GM18499 (cell line): ENCODE results near the gene PML.
A peak's percentile ranks its signal among the peaks of the same experiment; 100 is the strongest.

Source experiments
- ATAC-seq: cut with Tn5 transposase; IDR thresholded peaks from one replicate; pipeline ENCODE4 v1.9.1; 2021; ENCODE audit warnings: moderate number of reproducible peaks; ENCODE audit not compliant: insufficient read depth, unreplicated experiment

Gene PML

DNA sequence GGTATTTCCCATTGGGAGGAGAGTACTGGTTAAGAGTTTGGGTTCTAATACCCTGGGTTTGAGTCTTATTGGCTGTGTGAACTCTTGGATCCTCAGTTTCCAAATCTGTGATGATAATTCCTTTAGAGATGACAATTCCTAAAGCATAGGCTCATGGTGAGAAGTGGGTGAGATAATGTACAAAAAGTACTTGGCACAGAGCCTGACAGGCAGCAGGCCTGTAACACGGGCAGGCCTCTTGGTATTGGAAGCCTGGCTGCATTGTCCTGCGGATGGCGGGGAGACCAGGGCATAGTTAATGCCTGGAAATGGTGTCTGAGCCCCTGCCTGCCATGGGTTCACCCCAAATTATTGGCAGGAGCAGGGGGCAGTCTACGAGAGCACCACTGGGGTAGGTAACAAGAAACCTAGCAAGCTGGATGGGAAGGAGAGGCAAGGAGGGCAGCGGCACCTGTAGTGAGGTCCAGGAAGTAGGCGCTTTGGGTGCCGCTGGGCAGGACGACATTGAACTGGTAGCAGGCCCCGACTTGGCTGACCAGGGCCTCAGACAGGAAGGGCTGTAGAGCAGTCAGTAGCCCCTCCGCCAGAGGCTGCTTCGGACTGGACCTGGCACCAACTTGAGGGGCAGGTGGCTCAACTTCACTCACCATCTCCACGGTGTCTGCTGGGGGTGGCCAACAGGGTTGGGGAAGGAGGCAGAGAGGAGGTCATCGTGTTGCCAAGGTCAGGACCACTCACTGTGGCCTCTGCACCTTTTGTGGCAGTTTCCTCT is 10.1 kb upstream of the PML start:
- ATAC-seq = no peak

DNA sequence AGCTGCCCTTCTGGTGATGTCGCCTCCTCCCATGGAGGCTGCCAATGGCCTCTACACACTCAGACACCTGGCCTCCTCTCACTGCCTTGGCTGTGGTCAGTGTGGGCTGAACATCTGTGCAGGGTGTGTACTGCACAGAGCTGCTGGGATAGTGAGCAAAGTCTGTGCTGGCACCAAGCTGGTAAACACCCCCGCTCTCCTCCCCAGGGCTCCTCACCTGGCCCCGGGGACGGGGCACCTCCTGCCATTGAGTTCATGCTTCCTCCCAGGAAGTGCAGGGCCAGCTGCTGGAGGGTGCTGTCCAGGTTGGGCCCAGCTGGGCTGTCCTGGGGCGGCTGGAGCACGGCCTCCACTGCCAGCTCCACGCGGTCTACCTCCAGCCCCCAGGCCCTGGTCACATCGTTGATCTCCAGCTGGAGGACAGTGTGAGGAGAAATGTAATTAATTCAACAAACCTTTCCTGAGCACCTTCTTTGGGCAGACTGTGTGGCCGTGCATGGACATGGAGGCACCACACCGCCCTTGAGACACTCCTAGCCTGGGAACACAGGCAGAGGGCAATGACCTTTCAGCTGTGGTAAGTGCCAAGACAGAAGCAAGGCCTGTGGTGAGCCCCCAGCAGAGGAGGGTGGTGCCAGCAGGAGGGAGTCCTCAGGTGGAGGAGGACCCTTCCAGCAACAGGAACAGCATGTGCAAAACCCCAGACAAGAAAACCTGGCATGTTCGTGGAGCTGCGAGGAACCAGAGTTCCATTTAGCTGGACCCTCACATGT is 9.2 kb upstream of the PML start:
- no peak for ATAC-seq

DNA sequence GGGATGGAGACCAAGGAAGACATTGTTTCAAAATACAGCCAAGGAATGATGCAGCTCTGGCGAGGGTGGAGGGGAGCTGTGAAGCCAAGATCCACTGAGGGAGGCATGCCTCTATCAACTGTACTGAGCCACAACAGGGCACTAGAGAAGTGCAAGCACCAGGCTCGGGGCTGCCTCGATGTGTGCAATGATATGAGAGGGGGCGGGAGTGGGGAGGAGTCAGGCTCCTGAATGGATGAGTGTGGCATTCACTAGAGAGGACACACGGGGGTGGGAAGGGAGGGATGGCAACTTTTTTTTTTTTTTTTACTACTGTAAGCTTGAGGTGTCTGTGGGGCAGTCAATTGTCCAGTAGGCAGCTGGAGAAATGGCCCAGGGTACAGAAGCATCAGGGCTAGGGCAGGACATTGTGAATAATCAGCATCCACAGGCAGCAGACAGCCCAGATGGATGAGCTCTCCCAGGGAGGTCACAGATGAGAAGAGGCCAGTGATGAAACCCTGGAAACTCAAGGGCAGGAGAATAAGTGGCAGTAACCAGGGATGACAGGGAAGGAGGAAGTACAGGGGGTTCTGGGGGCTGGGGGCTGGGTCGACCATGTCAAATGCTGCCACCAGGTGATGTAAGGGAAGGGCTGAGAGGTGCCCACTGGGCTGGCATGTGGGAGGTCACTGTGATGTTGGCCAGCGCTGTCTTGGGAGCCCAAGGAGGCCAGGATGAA is 8.3 kb upstream of the PML start:
- no peak for ATAC-seq

DNA sequence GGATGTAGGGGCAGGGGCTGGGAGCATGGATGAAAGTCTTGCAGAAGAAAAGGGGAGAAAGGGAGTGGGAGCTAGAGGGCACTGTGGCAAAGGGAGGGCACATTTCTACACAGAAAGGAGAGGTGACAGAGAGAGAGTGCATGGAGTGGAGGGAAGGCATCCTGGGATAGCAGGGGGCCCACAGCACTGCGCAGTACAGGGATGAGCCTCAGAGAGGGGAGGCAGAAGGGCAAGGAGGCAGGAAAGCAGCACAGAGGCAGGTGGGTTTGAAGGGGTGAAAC is 7.8 kb upstream of the PML start:
- ATAC-seq = no peak

DNA sequence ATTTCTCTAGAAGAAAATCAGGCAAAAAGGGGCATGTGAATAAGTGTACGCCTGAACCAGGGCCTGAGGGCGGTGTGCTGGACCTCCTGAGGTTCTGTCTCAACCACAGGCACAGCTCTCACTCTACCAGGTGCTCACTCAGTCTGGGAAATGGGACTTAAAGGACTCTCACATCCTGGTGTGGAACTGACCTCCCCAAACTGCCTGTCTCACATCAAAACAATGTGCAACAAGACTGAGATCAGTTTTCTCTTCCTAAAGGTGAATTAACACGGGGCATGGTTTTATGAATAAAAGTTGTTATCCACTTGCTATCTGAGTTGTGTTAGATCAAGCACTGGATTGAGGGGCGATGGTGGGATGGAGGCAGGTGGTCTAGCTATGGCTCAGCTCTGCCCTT is 7.3 kb upstream of the PML start:
- ATAC-seq = no peak

DNA sequence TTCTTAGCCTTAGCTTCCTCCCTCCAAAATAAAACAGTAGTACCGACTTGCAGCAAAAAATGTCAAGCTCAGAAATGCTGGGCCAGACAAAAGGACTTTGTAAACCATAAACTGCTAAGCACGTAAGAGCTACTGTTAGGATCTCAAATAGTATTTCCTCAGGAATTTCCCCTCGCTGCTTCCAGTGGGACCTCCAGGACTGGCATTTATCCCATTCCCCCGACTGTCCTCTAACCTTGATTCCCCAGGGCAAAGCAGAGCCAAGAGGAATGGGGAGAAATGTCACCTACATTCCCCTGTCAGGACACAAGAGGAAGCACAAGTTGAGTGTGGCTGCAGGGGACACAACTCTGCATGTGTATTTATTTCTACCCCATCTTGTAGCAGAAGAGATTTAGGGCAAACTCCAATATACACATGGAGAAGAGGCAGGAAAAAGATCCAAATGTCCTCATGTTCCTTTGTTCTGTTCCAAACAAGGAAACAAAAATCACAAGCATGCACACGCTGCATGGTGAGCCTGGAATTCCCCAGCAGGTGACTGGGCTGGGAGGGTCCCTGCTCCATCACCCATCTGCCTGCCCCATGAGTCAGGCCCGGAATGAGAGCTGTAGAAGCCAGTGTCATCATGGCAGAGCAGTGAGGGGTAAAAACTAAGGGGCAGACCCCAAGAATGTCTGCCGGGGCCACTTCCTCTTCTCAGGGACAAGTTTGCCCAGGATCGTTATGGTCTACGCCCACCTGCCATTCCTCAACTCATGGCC is 6.7 kb upstream of the PML start:
- ATAC-seq = no peak

DNA sequence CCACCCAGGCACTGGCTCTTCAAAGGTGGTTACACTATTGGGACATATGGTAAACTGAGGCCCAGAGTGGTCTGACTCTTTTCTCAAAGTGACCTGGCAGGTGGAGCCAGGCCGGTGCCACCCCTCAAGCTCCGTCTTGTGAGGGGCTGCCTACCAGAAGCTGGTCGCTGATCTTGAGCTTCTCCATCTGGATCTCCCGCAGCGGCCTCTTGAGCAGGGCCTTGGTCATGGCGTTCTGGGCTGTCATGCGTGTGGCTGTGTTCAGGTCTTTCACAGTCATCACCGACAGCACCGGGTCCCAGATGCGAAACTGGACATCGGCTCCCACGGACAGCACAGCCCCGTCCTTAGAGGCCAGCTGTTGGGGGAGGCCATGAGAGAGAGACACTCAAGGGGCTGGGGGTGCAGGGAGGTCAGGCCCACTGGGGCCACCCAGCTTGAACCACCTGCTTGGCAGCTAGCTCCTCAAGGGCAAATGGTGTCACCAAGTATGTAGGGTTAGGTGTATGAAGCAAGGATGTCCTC is 6.0 kb upstream of the PML start:
- no peak for ATAC-seq

DNA sequence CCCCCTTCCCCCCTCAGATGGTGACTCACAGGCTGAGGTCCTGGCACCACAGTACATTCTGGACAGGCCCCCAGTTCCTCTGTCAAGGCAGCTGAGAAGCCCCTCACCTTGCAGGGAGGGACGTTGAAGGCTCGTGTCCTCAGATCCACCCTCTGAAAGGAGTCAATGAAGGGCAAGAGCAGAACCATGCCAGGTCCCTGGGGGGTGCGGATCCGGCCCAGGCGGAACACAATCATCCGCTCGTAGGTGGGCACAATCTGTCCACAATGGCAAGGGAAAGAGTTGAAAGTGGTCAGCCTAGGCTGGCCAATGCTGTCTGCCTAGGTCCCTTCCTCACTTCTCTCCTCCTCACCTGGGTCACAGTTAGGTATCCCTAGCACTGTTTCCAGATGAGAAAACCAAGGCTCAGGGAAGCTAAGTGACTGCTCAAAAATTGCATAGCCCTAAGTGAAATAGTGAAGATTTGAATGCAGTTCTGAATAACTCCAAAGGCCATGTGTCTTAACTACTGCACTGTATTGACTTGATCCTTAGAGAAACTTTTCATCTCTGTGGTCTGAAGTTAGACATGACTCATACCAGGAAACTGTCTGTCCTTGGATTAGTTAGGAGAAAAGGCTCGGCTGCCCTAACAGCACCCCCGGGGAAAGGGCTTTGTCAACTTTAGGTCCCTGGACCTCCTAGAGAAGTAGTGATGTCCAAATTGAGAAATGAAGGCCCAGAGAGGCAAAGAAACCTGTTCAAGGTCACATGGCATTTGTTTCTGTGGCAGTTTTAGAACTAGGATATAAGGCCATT is 5.3 kb upstream of the PML start:
- no peak for ATAC-seq

DNA sequence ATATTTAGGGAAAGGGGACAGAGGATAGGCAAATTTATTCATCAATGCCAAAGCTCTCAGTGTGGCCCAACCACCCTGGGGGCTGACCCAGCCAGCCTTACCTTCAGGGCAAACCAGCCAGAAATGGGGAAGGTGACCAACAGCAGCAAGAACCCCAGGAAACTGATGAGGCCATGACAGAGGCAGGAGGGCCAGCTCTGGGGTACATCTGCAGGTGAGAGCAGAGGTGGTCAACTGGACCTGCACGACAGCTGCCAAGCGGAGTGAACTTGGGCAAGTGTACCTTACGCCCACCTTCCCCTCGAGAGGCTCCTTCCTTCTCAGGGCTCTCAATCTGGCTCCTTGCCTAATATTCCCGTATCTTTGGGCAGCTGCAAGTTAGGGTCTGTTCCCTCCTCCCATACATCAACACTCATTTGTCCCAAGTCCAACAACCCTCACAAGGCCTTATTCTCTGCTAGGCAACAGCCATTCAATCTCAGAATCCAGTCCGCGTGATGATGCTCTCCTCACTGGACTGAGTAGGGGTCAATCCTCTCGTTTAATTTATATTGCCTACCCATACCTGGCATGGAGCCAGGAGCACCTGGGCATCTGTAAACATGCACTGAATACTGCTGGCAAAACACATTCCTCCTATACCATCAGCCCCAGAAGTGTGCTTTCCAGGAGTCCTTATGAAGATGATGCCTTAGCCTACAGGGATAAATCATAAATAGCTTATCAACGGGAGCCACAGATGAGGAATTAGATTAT is 4.1 kb upstream of the PML start:
- no peak for ATAC-seq

DNA sequence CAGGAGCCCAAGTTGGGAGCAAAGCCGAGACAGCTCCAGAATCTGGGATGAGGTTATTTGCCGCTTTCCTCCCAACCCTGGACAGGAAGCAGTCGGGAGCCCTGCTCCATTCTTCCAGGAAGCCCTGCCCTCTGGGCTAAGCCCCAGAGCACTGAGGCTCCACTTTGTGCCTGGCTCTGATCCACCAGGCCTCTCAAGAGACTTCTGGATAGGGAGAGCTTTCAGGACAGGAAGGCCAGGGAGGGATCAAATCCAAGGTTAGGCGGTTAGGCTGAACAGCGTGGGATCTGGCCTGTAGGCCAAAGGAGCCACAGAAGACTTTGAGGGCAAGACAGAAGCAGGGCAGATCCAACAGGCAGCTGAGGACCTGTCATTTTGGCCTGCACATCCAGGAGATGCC is 3.3 kb upstream of the PML start:
- no peak for ATAC-seq

DNA sequence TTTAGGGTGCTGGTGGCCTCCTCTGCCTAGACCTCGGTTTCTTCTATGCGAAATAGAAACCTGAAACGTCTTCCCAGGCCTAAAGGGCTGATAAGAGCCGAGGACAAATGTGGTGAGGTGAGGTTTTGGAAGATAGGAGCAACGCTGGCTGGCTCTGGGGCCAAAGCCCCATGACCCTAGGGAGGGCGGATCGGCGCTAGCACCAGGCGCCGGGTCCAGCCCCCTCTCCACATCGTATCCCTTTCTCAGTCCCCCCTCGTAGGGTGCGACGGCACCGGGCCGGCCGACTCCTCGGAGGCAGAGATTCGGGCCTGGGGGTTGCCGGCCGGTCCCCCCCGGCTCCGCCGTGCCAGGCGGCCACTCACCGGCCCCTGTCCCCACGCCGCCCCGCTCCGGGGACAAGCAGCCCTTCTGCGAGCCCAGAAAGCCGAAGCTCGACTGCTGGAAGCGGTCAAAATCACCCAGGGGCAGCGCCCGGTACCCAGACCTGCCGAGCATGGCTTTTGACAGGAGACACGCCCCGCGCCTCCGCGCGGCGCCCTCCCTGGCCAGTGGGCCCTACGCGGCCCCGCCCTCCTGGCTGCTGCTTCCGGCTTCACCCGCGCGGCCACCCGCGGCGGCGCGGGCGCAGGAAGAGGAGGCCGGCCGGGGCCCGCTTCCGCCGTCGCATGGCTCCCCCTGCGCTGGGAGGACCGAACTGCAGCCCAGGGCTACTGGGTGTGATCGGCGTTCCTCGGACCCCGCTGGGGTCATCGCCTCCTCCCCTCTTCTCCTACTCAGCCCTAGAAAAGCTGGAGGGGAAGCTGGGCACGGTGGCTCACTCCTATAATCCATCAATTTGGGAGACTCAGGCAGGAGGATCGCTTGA is 2.6 kb upstream of the PML start, which contains the start of gene STOML1:
STOML1 (minus strand) TSS at position 570 of the 868 bp plus-strand sequence; CDS start at position 498, 72 bp downstream.
- peak; percentile 35 for ATAC-seq

DNA sequence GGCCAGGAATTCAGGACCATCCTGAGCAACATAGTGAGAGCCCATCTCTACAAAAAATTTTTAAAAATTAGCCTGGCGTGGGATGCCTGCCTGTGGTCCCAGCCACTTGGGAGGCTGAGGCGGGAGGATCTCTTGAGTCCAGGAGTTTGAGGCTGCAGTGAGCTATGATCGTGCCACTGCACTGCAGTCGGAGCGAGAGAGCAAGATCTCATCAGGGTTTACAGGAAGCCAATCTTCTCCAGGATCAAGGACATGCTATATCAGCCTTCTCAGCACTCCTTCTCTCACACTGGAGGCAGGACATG is 2.0 kb upstream of the PML start:
- no peak for ATAC-seq

DNA sequence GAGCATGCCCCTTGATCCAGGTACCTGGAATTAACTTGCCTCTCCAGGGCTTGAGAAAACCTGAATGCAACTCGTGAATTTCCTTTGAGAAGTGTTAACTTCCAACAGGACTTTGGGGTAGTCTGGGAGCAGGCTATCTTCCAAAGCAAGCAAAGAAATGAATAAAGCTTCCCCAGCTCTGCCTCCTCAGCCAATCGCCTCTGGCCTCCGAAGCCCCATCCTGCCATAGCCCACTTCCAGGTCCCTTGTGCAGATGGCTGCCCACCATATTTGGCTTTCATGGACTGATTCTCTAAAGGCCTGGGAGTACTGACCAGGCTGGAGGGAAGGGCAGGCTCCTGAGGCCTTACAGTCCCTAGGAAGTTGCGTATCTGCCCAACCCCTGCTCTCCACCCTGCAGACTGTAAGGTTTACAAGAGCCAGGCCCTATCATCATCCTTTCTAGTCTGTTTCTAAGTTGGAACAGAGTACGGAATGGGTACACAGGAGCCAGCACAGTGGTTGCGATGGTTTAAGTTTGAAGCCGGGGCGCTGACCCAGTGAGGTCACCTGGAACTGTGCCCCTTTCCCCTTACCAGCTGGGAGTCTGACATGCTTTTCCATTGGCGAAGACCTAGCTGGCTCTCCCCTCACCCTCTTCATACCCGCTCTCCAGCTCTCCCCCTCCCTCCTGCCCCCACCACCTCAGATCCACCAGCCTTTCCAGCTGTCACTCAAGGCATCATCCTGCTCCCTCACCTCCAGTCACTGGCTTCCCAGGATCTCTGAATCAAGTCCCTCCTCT is 1.1 kb upstream of the PML start:
- ATAC-seq = no peak

DNA sequence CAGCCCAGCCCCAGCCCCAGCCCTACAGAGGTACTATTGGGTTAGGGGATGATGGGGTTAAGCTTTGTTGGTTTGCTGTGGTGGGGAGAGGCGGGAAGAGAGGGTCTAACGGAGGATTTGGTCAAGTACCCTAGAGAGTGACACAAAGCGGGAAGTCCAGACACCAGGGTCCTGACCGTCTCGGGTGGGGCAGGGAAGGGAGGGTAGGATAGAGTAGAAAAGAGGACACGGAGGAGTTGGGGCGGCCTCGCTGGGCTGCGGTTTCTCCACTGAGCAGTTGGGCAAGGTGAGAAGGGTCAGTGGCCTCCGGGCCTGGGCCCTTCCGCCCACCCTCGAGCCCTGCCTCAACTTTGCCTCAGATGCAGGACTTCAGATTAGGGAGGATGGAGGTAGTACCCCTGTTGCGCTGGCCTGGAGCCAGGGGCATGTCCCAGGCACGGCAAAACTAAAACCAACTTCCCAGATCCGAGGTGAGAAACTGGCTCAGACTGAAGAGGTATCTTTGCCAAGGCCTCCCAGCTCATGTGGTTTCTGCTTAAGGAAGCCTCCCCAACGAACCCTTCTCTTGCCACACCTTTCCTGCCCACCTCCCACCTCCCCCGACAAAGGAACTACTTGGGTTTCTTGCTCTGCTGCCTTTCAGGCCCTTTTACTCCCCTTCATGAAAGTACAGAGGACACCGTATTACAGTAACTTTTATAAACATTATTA is 551 bp downstream of the PML start:
- ATAC-seq = no peak

DNA sequence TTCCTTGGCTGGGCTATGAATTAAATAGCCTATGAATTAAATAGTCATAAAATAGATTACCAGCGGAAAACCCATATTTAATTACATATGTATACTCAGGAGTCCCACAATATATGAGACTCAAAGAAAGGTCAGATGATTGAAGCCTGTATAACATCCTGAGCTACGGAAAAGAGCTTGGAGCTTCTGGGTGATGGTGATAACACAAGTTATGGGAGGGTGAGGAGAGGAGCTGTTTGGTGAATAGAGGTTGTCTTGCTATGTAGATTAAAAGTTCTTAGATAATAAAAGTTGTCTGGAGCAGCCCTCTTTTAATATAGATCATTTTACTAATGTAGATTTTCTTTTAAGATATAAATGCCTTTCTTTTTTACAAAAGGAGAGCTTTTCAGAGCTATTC is 1.8 kb downstream of the PML start:
- no peak for ATAC-seq

DNA sequence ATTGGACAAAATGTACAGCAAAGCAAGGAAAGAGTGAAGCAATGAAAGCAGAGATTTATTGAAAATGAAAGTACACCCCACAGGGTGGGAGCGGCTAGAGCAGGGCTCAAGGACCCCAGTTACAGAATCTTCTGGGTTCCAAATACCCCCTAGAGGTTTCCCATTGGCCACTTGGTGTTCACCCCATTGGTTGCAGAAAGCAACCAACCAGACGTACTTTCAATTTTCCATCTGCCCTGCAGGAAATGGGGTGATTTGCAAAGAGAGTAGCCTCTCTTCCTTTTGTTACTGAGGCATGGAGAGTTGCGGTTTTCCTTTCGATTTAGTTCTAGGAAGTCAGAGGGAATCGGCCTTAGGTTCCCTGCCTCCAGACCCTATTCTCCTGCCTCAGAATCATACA is 2.4 kb downstream of the PML start:
- ATAC-seq = no peak

DNA sequence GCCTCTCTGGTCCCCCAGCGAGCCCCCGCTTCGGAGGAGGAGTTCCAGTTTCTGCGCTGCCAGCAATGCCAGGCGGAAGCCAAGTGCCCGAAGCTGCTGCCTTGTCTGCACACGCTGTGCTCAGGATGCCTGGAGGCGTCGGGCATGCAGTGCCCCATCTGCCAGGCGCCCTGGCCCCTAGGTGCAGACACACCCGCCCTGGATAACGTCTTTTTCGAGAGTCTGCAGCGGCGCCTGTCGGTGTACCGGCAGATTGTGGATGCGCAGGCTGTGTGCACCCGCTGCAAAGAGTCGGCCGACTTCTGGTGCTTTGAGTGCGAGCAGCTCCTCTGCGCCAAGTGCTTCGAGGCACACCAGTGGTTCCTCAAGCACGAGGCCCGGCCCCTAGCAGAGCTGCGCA is 3.5 kb downstream of the PML start:
- ATAC-seq = no peak
